Stimulated activated CD8-positive, alpha-beta memory T cell treated with anti-CD3 and anti-CD28 coated beads, Interleukin-7, amount 100 ng/mL, for 48 hours (primary cell): ENCODE results near the gene DNM1L.
"Not testable (repeated sequence)": the region's sequence is repeated elsewhere in the genome, so short reads cannot be mapped to it uniquely, and the experiment has no call there.

Experiments used
- DNase-seq, 2 donors: peaks; one replicate each; pipeline ENCODE4 v3.0.0-alpha.2; 2020; ENCODE audit warnings: low read depth in 1 of 2; ENCODE audit errors: extremely low read depth in 1 of 2

DNM1L gene

GRCh38 chr12:32695787-32696186, 16.7 kb downstream of the DNM1L start:
- DNase-seq = no peak

- no peak for DNase-seq
These were observed 18.3 kb downstream of the DNM1L start for GRCh38 chr12:32697445-32697844.

GRCh38 chr12:32698285-32698684, 19.2 kb downstream of the DNM1L start:
- DNase-seq = no peak

GRCh38 chr12:32699437-32699836, 20.3 kb downstream of the DNM1L start:
- not testable (repeated sequence) for DNase-seq

- no peak for DNase-seq
These were observed 23.4 kb downstream of the DNM1L start for GRCh38 chr12:32702473-32702872.

GRCh38 chr12:32702946-32703345, 23.8 kb downstream of the DNM1L start:
- no peak for DNase-seq

GRCh38 chr12:32705783-32706182, 26.7 kb downstream of the DNM1L start:
- no peak for DNase-seq

- no peak for DNase-seq
These were observed 27.4 kb downstream of the DNM1L start for GRCh38 chr12:32706335-32707024.

- no peak for DNase-seq
These were observed 29.8 kb downstream of the DNM1L start for GRCh38 chr12:32708926-32709325.

GRCh38 chr12:32714772-32715171, 35.7 kb downstream of the DNM1L start:
- DNase-seq = no peak

- no peak for DNase-seq
These were observed 39.8 kb downstream of the DNM1L start for GRCh38 chr12:32718926-32719325.

- DNase-seq = not testable (repeated sequence)
These were observed 46.2 kb downstream of the DNM1L start for GRCh38 chr12:32725308-32725707.

GRCh38 chr12:32726286-32726685, 47.2 kb downstream of the DNM1L start:
- DNase-seq = no peak

- no peak for DNase-seq
These were observed 48.1 kb downstream of the DNM1L start for GRCh38 chr12:32727237-32727636.

- DNase-seq = no peak
These were observed 55.9 kb downstream of the DNM1L start for GRCh38 chr12:32734952-32735351.

GRCh38 chr12:32736445-32736844, 57.3 kb downstream of the DNM1L start:
- DNase-seq = no peak

- DNase-seq = no peak
These were observed 58.6 kb downstream of the DNM1L start for GRCh38 chr12:32737715-32738114.

GRCh38 chr12:32739279-32739678, 60.2 kb downstream of the DNM1L start:
- DNase-seq = no peak

- DNase-seq = no peak
These were observed 63.0 kb downstream of the DNM1L start for GRCh38 chr12:32742133-32742532.

- no peak for DNase-seq
These were observed 64.2 kb downstream of the DNM1L start for GRCh38 chr12:32743264-32743663.

- DNase-seq = no peak
These were observed 74.5 kb downstream of the DNM1L start for GRCh38 chr12:32753605-32754004.

GRCh38 chr12:32754111-32754510, 75.0 kb downstream of the DNM1L start:
- DNase-seq = no peak

- peak; percentile 44 to 52 for DNase-seq
These were observed 76.1 kb downstream of the DNM1L start for GRCh38 chr12:32755051-32755653.
